Measurements from ENCODE around the gene CORO2B. TPM values are rescaled to one million over a fixed set of nuclear protein-coding genes. Genes with fewer than 3 reads are reported as not detected.

The CORO2B gene
- polyA plus RNA-seq, 1 donor from 2014 or later = 15.1 TPM

GRCh38 chr15:68580026-68580882 is 1.5 kb downstream of the CORO2B start:
- H3K9me2 ChIP-seq (ENCODE audit: insufficient read depth, low read length) = no peaks in the 10 kb centered on the region
- H3K9me3 ChIP-seq (ENCODE audit: low read length) = no peaks in the 10 kb centered on the region
- no peaks in the 10 kb centered on the region for H3F3A ChIP-seq (ENCODE audit: insufficient read depth, low read length, poor library complexity, severe bottlenecking)
- H2AFZ ChIP-seq (ENCODE audit: low read depth, low read length) = no peak overlapping the region
- no peaks in the 10 kb centered on the region for H4K20me1 ChIP-seq (ENCODE audit: insufficient read depth)
- TF ChIP-seq SMC3 (conservative IDR thresholded peaks at IDR 0.05; ENCODE audit: poor library complexity) (no peak), EP300 (conservative IDR thresholded peaks at IDR 0.05; ENCODE audit: poor library complexity, severe bottlenecking) (no peak), TAF1 (IDR thresholded peaks at IDR 0.05; ENCODE audit: low read depth) (no peak), RAD21 (conservative IDR thresholded peaks at IDR 0.05) (no peak), POLR2AphosphoS5 (IDR thresholded peaks at IDR 0.05) (no peak), EZH2 (IDR thresholded peaks at IDR 0.05; ENCODE audit: borderline replicate concordance, insufficient read depth, low read length, poor library complexity, severe bottlenecking) (no peak), MXI1 (conservative IDR thresholded peaks at IDR 0.05; ENCODE audit: poor library complexity, severe bottlenecking) (no peak)
- TF ChIP-seq, protein P1, sequence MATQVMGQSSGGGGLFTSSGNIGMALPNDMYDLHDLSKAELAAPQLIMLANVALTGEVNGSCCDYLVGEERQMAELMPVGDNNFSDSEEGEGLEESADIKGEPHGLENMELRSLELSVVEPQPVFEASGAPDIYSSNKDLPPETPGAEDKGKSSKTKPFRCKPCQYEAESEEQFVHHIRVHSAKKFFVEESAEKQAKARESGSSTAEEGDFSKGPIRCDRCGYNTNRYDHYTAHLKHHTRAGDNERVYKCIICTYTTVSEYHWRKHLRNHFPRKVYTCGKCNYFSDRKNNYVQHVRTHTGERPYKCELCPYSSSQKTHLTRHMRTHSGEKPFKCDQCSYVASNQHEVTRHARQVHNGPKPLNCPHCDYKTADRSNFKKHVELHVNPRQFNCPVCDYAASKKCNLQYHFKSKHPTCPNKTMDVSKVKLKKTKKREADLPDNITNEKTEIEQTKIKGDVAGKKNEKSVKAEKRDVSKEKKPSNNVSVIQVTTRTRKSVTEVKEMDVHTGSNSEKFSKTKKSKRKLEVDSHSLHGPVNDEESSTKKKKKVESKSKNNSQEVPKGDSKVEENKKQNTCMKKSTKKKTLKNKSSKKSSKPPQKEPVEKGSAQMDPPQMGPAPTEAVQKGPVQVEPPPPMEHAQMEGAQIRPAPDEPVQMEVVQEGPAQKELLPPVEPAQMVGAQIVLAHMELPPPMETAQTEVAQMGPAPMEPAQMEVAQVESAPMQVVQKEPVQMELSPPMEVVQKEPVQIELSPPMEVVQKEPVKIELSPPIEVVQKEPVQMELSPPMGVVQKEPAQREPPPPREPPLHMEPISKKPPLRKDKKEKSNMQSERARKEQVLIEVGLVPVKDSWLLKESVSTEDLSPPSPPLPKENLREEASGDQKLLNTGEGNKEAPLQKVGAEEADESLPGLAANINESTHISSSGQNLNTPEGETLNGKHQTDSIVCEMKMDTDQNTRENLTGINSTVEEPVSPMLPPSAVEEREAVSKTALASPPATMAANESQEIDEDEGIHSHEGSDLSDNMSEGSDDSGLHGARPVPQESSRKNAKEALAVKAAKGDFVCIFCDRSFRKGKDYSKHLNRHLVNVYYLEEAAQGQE (IDR thresholded peaks at IDR 0.05; ENCODE audit: borderline replicate concordance) = no peak
- TF ChIP-seq, protein P2, sequence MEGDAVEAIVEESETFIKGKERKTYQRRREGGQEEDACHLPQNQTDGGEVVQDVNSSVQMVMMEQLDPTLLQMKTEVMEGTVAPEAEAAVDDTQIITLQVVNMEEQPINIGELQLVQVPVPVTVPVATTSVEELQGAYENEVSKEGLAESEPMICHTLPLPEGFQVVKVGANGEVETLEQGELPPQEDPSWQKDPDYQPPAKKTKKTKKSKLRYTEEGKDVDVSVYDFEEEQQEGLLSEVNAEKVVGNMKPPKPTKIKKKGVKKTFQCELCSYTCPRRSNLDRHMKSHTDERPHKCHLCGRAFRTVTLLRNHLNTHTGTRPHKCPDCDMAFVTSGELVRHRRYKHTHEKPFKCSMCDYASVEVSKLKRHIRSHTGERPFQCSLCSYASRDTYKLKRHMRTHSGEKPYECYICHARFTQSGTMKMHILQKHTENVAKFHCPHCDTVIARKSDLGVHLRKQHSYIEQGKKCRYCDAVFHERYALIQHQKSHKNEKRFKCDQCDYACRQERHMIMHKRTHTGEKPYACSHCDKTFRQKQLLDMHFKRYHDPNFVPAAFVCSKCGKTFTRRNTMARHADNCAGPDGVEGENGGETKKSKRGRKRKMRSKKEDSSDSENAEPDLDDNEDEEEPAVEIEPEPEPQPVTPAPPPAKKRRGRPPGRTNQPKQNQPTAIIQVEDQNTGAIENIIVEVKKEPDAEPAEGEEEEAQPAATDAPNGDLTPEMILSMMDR (IDR thresholded peaks at IDR 0.05; ENCODE audit: poor library complexity, severe bottlenecking) = no peak
- H3K79me2 ChIP-seq (replicated peaks; ENCODE audit: insufficient read depth, low read length) = peaks cover 35% of the 10 kb centered on the region
- peak overlapping the region; percentile 86 for H3K9ac ChIP-seq (ENCODE audit: low read length)
- no peaks in the 10 kb centered on the region for H3K36me3 ChIP-seq (ENCODE audit: insufficient read depth, low read length)
- H3K4me2 ChIP-seq (ENCODE audit: low read length) = peak overlapping the region; percentile 65
- no peaks in the 10 kb centered on the region for H3K27me3 ChIP-seq (ENCODE audit: insufficient read depth, low read depth, low read length)
- peak overlapping the region; percentile 51 for H3K27ac ChIP-seq (ENCODE audit: low read length)
- peak overlapping the region; percentile 88 for H3K4me3 ChIP-seq (ENCODE audit: low read length)

GRCh38 chr15:68580883-68581155 is 2.0 kb downstream of the CORO2B start:
- H3F3A ChIP-seq (ENCODE audit: insufficient read depth, low read length, poor library complexity, severe bottlenecking) = no peaks in the 10 kb centered on the region
- no peak overlapping the region for H3K27ac ChIP-seq (ENCODE audit: low read length)
- no peaks in the 10 kb centered on the region for H3K36me3 ChIP-seq (ENCODE audit: insufficient read depth, low read length)
- no peak overlapping the region for H2AFZ ChIP-seq (ENCODE audit: low read depth, low read length)
- H3K9me2 ChIP-seq (ENCODE audit: insufficient read depth, low read length) = no peaks in the 10 kb centered on the region
- H3K4me3 ChIP-seq (ENCODE audit: low read length) = peak overlapping the region; percentile 88
- H3K9ac ChIP-seq (ENCODE audit: low read length) = no peak overlapping the region
- TF ChIP-seq MXI1 (conservative IDR thresholded peaks at IDR 0.05; ENCODE audit: poor library complexity, severe bottlenecking) (no peak), SMC3 (conservative IDR thresholded peaks at IDR 0.05; ENCODE audit: poor library complexity) (no peak), RAD21 (conservative IDR thresholded peaks at IDR 0.05) (no peak), POLR2AphosphoS5 (IDR thresholded peaks at IDR 0.05) (no peak), EZH2 (IDR thresholded peaks at IDR 0.05; ENCODE audit: borderline replicate concordance, insufficient read depth, low read length, poor library complexity, severe bottlenecking) (no peak), EP300 (conservative IDR thresholded peaks at IDR 0.05; ENCODE audit: poor library complexity, severe bottlenecking) (no peak), TAF1 (IDR thresholded peaks at IDR 0.05; ENCODE audit: low read depth) (no peak)
- TF ChIP-seq, protein P1 (IDR thresholded peaks at IDR 0.05; ENCODE audit: borderline replicate concordance) = no peak
- TF ChIP-seq, protein P2 (IDR thresholded peaks at IDR 0.05; ENCODE audit: poor library complexity, severe bottlenecking) = no peak
- no peak overlapping the region for H3K4me2 ChIP-seq (ENCODE audit: low read length)
- no peaks in the 10 kb centered on the region for H4K20me1 ChIP-seq (ENCODE audit: insufficient read depth)
- H3K27me3 ChIP-seq (ENCODE audit: insufficient read depth, low read depth, low read length) = no peaks in the 10 kb centered on the region
- H3K9me3 ChIP-seq (ENCODE audit: low read length) = no peaks in the 10 kb centered on the region
- H3K79me2 ChIP-seq (replicated peaks; ENCODE audit: insufficient read depth, low read length) = peaks cover 35% of the 10 kb centered on the region

All from neural cell (in vitro differentiated cells).